Cardiac muscle cell (in vitro differentiated cells and primary cell): ENCODE results near the gene TRAF1. TPM values are rescaled to one million over a fixed set of nuclear protein-coding genes. Genes with fewer than 3 reads are reported as not detected.

Experiments
- DNase-seq, 2 donors: peaks; one replicate each; pipeline versions ENCODE4 v3.0.0 to v3.0.0-alpha.2; 2010 to 2017; ENCODE audit warnings: low read depth in 1 of 2, low spot score in 1 of 2
- H3K27ac ChIP-seq: fragments of 200-600 bp; sonication (generic); 2 replicates; pipeline ENCODE4 v1.5.1; 2016
- H3K27me3 ChIP-seq: fragments of 200-600 bp; sonication (generic); 2 replicates; pipeline ENCODE4 v1.6.0; 2016; ENCODE audit warnings: control low read depth
- H3K36me3 ChIP-seq: fragments of 200-600 bp; sonication (generic); 2 replicates; pipeline ENCODE4 v1.5.1; 2016; ENCODE audit warnings: control low read depth
- H3K4me1 ChIP-seq: fragments of 200-600 bp; sonication (generic); 2 replicates; pipeline ENCODE4 v1.8.1; 2017; ENCODE audit warnings: low read depth, mild to moderate bottlenecking, mixed run types
- H3K4me3 ChIP-seq: fragments of 200-600 bp; sonication (generic); 2 replicates; pipeline ENCODE4 v1.5.1; 2016; ENCODE audit warnings: mild to moderate bottlenecking
- H3K9me3 ChIP-seq: fragments of 200-600 bp; sonication (generic); 2 replicates; pipeline ENCODE4 v1.5.1; 2017; ENCODE audit warnings: low read depth, mild to moderate bottlenecking, control low read depth
- CTCF ChIP-seq: IDR thresholded peaks from 2 replicates; pipeline ENCODE4 v1.5.1; 2012; ENCODE audit warnings: low read depth, mild to moderate bottlenecking, low read length
- polyA plus RNA-seq: library from polyadenylated mRNA; unstranded; fragments of >200 nt; fragmentation: Nextera tagmentation; extraction: Ambion mirVana; gene quantifications from 2 replicates; pipeline ENCODE4 v1.2.1, GENCODE V29; 2016
- total RNA-seq: library from RNA; depleted of rRNA; stranded (reverse); fragments of >200 nt; gene quantifications from 2 replicates; pipeline ENCODE4 v1.2.3, GENCODE V29; 2016

Gene TRAF1
- total and polyA plus RNA-seq, 2 experiments from 2014 or later: 3.5 to 7.5 TPM

GRCh38 chr9:120925535-120926396 lies 830 bp downstream of the TRAF1 start:
- DNase-seq: peak in 1 of 2 donors; percentile 87

GRCh38 chr9:120924698-120925534 lies 1.7 kb downstream of the TRAF1 start:
- no peaks in the 10 kb centered on the region for H3K36me3 ChIP-seq
- peaks cover 29% of the 10 kb centered on the region for H3K4me1 ChIP-seq
- H3K4me3 ChIP-seq: no peak overlapping the region
- no peaks in the 10 kb centered on the region for H3K27me3 ChIP-seq
- no peak overlapping the region for H3K27ac ChIP-seq
- H3K9me3 ChIP-seq: no peaks in the 10 kb centered on the region
- no peak for DNase-seq
- no peak for TF ChIP-seq CTCF

More at GRCh38 chr9:120925535-120926396, 830 bp downstream of the TRAF1 start:
- no peak for TF ChIP-seq CTCF
- Histone ChIP-seq H3K4me3 (no peak overlapping the region), H3K4me1 (peaks cover 21% of the 10 kb centered on the region), H3K9me3 (no peaks in the 10 kb centered on the region), H3K27me3 (no peaks in the 10 kb centered on the region), H3K27ac (no peak overlapping the region), H3K36me3 (no peaks in the 10 kb centered on the region)

GRCh38 chr9:120923620-120924328 lies 2.8 kb downstream of the TRAF1 start:
- TF ChIP-seq CTCF: no peak
- Histone ChIP-seq H3K27ac (no peak overlapping the region), H3K9me3 (no peaks in the 10 kb centered on the region), H3K27me3 (no peaks in the 10 kb centered on the region), H3K36me3 (no peaks in the 10 kb centered on the region), H3K4me3 (no peak overlapping the region), H3K4me1 (peaks cover 36% of the 10 kb centered on the region)
- no peak for DNase-seq

GRCh38 chr9:120922404-120923195 lies 4.0 kb downstream of the TRAF1 start:
- H3K4me1 ChIP-seq: peaks cover 40% of the 10 kb centered on the region
- H3K4me3 ChIP-seq: no peak overlapping the region
- H3K9me3 ChIP-seq: no peaks in the 10 kb centered on the region
- TF ChIP-seq CTCF: no peak
- no peak for DNase-seq
- H3K27me3 ChIP-seq: no peaks in the 10 kb centered on the region
- no peak overlapping the region for H3K27ac ChIP-seq
- no peaks in the 10 kb centered on the region for H3K36me3 ChIP-seq
